Measurements from ENCODE around the gene FBP1.

DNA sequence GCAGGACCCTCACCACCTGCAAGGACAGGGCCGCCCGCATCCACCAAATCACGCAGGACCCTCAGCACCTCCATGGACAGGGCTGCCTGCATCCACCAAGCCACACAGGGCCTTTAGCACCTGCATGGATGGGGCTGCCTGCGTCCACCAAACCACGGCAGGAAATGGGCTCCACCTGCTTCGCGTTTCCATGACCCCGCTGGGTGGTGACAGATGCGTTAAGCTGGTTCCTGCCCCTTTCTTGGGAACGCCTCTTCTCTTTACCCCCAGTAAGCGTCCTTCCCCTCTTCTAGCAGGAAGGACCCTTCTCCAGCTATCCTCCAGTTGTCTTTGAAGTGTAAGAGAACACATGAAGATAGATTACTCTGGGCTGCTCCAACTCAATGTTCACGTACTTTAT, 13.5 kb downstream of the FBP1 start:
- TF ChIP-seq, protein P1, sequence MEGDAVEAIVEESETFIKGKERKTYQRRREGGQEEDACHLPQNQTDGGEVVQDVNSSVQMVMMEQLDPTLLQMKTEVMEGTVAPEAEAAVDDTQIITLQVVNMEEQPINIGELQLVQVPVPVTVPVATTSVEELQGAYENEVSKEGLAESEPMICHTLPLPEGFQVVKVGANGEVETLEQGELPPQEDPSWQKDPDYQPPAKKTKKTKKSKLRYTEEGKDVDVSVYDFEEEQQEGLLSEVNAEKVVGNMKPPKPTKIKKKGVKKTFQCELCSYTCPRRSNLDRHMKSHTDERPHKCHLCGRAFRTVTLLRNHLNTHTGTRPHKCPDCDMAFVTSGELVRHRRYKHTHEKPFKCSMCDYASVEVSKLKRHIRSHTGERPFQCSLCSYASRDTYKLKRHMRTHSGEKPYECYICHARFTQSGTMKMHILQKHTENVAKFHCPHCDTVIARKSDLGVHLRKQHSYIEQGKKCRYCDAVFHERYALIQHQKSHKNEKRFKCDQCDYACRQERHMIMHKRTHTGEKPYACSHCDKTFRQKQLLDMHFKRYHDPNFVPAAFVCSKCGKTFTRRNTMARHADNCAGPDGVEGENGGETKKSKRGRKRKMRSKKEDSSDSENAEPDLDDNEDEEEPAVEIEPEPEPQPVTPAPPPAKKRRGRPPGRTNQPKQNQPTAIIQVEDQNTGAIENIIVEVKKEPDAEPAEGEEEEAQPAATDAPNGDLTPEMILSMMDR (IDR thresholded peaks at IDR 0.05), result no peak
- TF ChIP-seq POLR2A (IDR thresholded peaks at IDR 0.05), result no peak
